Panc1 (cell line): ENCODE measurements around the gene HAX1.
"Not testable (repeated sequence)": the region's sequence is repeated elsewhere in the genome, so short reads cannot be mapped to it uniquely, and the experiment has no call there.

ENCODE experiments used
- CTCF ChIP-seq: fragments of 450-650 bp; IDR thresholded peaks from 2 replicates; pipeline ENCODE4 v1.5.1; 2017; ENCODE audit warnings: mild to moderate bottlenecking
- POLR2AphosphoS5 ChIP-seq: IDR thresholded peaks from 2 replicates; pipeline ENCODE4 v1.6.1; 2012; ENCODE audit warnings: mild to moderate bottlenecking, low read depth, low read length, moderate library complexity
- REST ChIP-seq, 2 experiments: IDR thresholded peaks; 2 replicates each; pipeline ENCODE4 v1.6.1; 2011 to 2012; ENCODE audit warnings: low read depth in 2 of 2, control low read depth in 1 of 2, low read length in 1 of 2, mild to moderate bottlenecking in 1 of 2, moderate library complexity in 1 of 2; ENCODE audit not compliant: insufficient read depth in 1 of 2
- SIN3A ChIP-seq: IDR thresholded peaks from 2 replicates; pipeline ENCODE4 v1.6.1; 2012; ENCODE audit warnings: low read depth, mild to moderate bottlenecking, low read length, moderate library complexity, borderline replicate concordance; ENCODE audit not compliant: insufficient read depth

GRCh38 chr1:154314226-154314625, 41.8 kb downstream of the HAX1 start:
- not testable (repeated sequence) for TF ChIP-seq CTCF; SIN3A; REST (IDR thresholded peaks at IDR 0.05; ENCODE audit: insufficient read depth in 1 of 2, low read depth in 2 of 2, low read length in 1 of 2); POLR2AphosphoS5
